ENCODE results near the gene BAIAP2.
A peak's percentile ranks its signal among the peaks of the same experiment; 100 is the strongest.

The BAIAP2 gene

GRCh38 chr17:81117672-81118198 lies 82.8 kb downstream of the BAIAP2 start:
- H3K27ac ChIP-seq: peak overlapping the region; percentile 66
- TF ChIP-seq ZFX (IDR thresholded peaks at IDR 0.05; ENCODE audit: borderline replicate concordance) (no peak), CTCF (IDR thresholded peaks at IDR 0.05) (no peak)

- peak overlapping the region; percentile 66 for H3K27ac ChIP-seq
- TF ChIP-seq ZFX (IDR thresholded peaks at IDR 0.05; ENCODE audit: borderline replicate concordance) (no peak), CTCF (IDR thresholded peaks at IDR 0.05) (no peak)
These were observed 83.6 kb downstream of the BAIAP2 start for GRCh38 chr17:81118308-81119221.

GRCh38 chr17:81119223-81120148 lies 84.5 kb downstream of the BAIAP2 start:
- H3K27ac ChIP-seq: peak overlapping the region; percentile 66
- TF ChIP-seq ZFX (IDR thresholded peaks at IDR 0.05; ENCODE audit: borderline replicate concordance): no peak
- peak; percentile 31; the same call in 1 of the 2 replicates for TF ChIP-seq CTCF (IDR thresholded peaks at IDR 0.05)

GRCh38 chr17:81120149-81120484 lies 85.2 kb downstream of the BAIAP2 start:
- peak overlapping the region; percentile 66 for H3K27ac ChIP-seq
- TF ChIP-seq ZFX (IDR thresholded peaks at IDR 0.05; ENCODE audit: borderline replicate concordance) (no peak), CTCF (IDR thresholded peaks at IDR 0.05) (no peak; the same call in 1 of the 2 replicates)

GRCh38 chr17:81120695-81121621 lies 86.0 kb downstream of the BAIAP2 start:
- TF ChIP-seq CTCF (IDR thresholded peaks at IDR 0.05) (no peak), ZFX (IDR thresholded peaks at IDR 0.05; ENCODE audit: borderline replicate concordance) (no peak)
- peak overlapping the region; percentile 66 for H3K27ac ChIP-seq
